Erythroblast (primary cell): ENCODE results near the gene PLSCR2.

ENCODE experiments used
- GATA1 ChIP-seq: IDR thresholded peaks from 2 replicates; pipeline ENCODE4 v1.6.1; 2011; ENCODE audit warnings: low read depth, mild to moderate bottlenecking, control low read depth, low read length, moderate library complexity
- POLR2A ChIP-seq: IDR thresholded peaks from 2 replicates; pipeline ENCODE4 v1.6.1; 2011; ENCODE audit warnings: mild to moderate bottlenecking, low read length

GRCh38 chr3:146464005-146464595 lies 5.3 kb downstream of the PLSCR2 start:
- TF ChIP-seq POLR2A (no peak), GATA1 (no peak)
